Activated T-helper 17 cell treated with anti-CD3 and anti-CD28 coated beads, Interleukin-2, amount 50 U/mL, for 72 hours (primary cell): ENCODE measurements around the gene RASGRP4. TPM values are rescaled to one million over a fixed set of nuclear protein-coding genes. Genes with fewer than 3 reads are reported as not detected.
"Not testable (repeated sequence)": the region's sequence is repeated elsewhere in the genome, so short reads cannot be mapped to it uniquely, and the experiment has no call there.

Experiments used
- ATAC-seq: fragments of 150-1000 bp; cut with Tn5 transposase; replicated peaks from 2 replicates; pipeline ENCODE4 v1.10.0; 2021; ENCODE audit warnings: mild to moderate bottlenecking, moderate library complexity
- H3K27ac Mint-ChIP-seq: one replicate; pipeline ENCODE4 v1.8.0; 2022; ENCODE audit warnings: mixed read lengths
- H3K27me3 Mint-ChIP-seq: one replicate; pipeline ENCODE4 v1.8.0; 2022; ENCODE audit warnings: mixed read lengths
- H3K36me3 Mint-ChIP-seq: one replicate; pipeline ENCODE4 v1.8.0; 2022; ENCODE audit warnings: low read depth, mild to moderate bottlenecking, mixed read lengths
- H3K4me1 Mint-ChIP-seq: one replicate; pipeline ENCODE4 v1.8.0; 2022; ENCODE audit warnings: mixed read lengths
- H3K4me3 Mint-ChIP-seq: one replicate; pipeline ENCODE4 v1.8.0; 2022; ENCODE audit warnings: mild to moderate bottlenecking, mixed read lengths
- H3K9me3 Mint-ChIP-seq: one replicate; pipeline ENCODE4 v1.8.0; 2022; ENCODE audit warnings: mixed read lengths
- total RNA-seq, 2 donors: library from RNA; stranded (reverse); gene quantifications; one replicate each; pipeline ENCODE4 v1.2.3, GENCODE V29; 2022

Gene RASGRP4
- total RNA-seq, 2 donors from 2014 or later, result 21.8 to 39.4 TPM

DNA sequence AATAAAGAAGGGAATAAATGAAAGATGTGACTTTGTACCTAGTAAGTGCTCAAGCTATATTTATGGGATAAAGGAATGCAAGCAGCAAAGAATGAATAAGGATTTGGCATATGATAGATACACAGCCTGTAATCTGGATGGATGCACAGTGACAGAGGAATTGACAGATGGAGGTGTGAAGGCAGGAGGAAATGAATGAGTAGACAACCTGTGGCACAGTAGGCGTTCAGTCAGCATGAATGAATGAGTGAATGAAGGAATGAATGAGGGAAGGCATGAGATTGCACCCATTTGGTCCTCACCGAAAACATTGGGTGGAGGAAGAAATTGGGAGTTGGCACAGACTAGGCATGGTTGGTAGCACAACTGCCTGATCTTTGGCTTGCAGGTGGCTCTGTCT lies 56.4 kb downstream of the RASGRP4 start:
- Mint-ChIP-seq H3K9me3 (no peaks in the 10 kb centered on the region), H3K4me3 (no peak overlapping the region), H3K27me3 (peaks cover 8% of the 10 kb centered on the region), H3K4me1 (no peaks in the 10 kb centered on the region), H3K36me3 (peaks cover 2% of the 10 kb centered on the region), H3K27ac (no peak overlapping the region)
- no peak for ATAC-seq

DNA sequence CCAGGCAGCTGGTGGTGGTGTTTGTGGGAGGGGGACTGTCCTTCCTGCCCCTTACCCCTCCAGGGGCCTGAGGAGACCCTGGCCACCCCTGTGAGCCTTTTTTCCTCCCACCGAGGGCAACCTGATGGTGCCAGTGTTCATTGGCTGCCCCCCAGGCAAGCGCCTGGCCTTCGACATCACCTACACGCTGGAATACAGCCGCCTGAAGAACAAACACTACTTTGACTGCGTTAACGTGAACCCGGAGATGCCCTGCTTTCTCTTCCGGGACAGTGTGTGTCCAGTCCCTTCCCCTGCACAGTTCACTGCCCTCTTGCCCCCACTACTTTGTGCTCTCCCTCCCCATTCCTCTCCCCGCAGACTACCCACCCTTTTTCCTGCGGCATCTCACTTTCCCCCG lies 59.0 kb downstream of the RASGRP4 start:
- H3K4me1 Mint-ChIP-seq, result no peaks in the 10 kb centered on the region
- H3K27me3 Mint-ChIP-seq, result peaks cover 8% of the 10 kb centered on the region
- no peaks in the 10 kb centered on the region for H3K9me3 Mint-ChIP-seq
- no peak for ATAC-seq
- no peaks in the 10 kb centered on the region for H3K36me3 Mint-ChIP-seq
- H3K27ac Mint-ChIP-seq, result no peak overlapping the region
- no peak overlapping the region for H3K4me3 Mint-ChIP-seq

DNA sequence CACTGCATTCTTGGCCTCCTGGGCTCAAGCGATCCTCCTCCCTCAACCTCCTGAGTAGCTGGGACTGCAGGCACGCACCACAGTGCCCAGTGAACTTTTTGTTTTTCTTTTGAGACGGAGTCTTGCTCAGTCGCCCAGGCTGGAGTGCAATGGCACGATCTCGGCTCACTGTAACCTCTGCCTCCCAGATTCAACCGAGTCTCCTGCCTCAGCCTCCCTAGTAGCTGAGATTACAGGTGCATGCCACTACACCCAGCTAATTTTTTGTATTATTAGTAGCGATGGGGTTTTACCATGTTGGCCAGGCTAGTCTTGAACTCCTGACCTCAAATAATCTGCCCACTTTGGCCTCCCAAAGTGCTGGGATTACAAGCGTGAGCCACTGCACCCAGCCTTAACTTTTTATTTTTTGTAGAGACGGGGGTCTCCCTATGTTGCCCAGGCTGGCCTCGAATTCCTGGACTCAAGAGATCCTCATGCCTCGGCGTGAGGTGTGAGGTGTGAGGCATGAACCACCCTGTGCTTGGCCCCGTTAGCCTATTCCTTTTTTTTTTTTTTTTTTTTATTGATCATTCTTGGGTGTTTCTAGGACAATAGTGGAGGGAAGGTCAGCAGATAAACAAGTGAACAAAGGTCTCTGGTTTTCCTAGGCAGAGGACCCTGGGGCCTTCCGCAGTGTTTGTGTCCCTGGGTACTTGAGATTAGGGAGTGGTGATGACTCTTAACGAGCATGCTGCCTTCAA lies 62.9 kb downstream of the RASGRP4 start:
- not testable (repeated sequence) for H3K4me1 Mint-ChIP-seq, H3K9me3 Mint-ChIP-seq, ATAC-seq, H3K27ac Mint-ChIP-seq, H3K36me3 Mint-ChIP-seq
- H3K27me3 Mint-ChIP-seq, result peaks cover 11% of the 10 kb centered on the region
- peak overlapping the region; percentile 80 for H3K4me3 Mint-ChIP-seq

DNA sequence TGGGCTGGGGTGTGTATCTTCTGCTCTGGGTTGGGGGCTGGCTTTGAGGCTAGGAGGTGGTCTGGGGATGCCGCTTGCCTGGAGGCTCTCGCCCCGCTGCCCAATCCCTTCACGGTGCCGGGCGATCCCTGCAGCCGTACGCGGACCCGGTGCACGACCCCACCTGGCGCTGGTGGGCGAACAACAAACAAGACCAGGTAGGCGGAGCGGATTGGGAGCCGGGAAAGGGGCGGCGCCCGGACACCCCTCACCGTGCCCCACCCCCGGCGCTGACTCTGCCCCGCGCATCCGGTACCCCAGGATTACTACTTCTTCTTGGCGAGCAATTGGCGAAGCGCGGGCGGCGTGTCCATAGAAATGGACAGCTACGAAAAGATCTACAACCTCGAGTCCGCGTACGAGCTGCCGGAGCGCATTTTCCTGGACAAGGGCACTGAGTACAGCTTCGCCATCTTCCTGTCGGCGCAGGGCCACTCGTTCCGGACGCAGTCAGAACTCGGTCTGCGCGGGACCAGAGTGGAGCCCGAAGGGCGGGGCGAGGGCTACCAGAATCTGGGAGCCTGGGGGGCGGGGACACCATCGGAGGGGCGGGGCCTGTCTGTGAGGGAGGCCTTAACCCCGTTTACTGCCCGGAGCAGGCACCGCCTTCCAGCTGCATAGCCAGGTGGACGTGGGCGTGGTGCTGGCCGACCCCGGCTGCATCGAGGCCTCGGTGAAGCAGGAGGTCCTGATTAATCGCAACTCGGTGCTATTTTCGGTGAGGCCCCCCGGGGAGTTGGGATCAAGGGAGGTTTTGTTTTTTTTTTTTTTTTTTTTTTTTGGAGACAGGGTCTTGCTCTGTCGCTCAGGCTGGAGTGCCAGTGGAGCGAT lies 63.7 kb downstream of the RASGRP4 start:
- H3K4me1 Mint-ChIP-seq, result peaks cover 5% of the 10 kb centered on the region
- peak overlapping the region; percentile 80 for H3K4me3 Mint-ChIP-seq
- no peaks in the 10 kb centered on the region for H3K36me3 Mint-ChIP-seq
- H3K27me3 Mint-ChIP-seq, result peaks cover 11% of the 10 kb centered on the region
- H3K27ac Mint-ChIP-seq, result no peak overlapping the region
- no peaks in the 10 kb centered on the region for H3K9me3 Mint-ChIP-seq
- peak; percentile 86 for ATAC-seq

DNA sequence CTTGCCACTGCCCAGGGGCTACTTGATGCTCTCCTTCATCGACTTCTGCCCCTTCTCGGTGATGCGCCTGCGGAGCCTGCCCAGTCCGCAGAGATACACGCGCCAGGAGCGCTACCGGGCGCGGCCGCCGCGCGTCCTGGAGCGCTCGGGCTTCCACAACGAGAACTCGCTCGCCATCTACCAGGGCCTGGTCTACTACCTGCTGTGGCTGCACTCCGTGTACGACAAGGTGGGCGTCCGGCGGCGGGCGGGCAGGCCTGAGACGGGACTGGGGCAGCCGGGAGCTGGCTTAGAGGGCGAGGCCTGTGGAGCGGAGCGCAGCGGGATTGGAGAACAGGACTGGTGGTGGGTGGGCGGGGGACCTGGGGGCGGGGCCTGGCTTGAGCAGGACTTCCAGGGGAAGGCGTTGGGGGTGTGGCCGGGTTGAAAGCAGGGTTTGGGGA lies 64.4 kb downstream of the RASGRP4 start:
- H3K36me3 Mint-ChIP-seq, result no peaks in the 10 kb centered on the region
- peak; percentile 80 for ATAC-seq
- H3K4me1 Mint-ChIP-seq, result peaks cover 5% of the 10 kb centered on the region
- no peaks in the 10 kb centered on the region for H3K9me3 Mint-ChIP-seq
- H3K27ac Mint-ChIP-seq, result no peak overlapping the region
- peak overlapping the region; percentile 80 for H3K4me3 Mint-ChIP-seq
- H3K27me3 Mint-ChIP-seq, result peaks cover 11% of the 10 kb centered on the region

DNA sequence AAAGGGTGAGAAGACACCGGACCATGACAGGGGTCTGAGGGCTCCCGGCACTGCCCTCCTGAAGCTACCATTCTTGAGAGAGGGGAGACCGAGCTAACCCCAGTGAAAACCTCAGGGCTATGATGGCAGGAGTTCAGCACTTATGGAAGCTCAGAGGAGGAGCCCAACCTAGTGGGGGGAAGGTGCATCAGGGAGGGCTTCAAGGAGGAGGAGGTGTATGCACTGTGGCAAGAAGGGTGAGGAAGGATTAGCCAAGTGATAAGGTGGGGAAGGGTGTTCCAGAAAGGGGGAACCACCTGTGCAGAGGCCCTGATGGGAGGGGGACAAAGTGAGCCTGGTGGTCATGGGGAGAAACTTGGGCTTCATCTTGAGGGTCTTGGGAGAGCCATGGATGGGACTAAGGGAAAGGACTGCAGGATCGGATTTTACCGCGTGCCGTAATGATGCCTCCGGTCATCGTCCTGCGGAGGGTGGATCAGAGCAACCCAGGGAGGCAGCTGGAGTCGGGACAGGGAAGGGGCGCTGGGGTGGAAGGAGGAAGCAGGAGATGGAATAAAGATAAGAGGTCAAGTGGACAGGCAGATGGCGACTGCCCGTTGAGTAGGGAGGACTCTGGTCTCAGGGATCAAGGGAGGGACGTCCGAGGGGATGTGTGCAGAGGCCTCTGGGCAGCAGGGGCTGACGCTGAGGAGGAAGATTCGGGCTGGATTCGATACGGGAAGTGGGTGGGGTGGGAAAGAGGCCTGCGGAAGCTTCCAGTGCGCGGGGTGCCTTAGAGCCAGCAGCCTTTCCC lies 65.0 kb downstream of the RASGRP4 start:
- Mint-ChIP-seq H3K36me3 (no peaks in the 10 kb centered on the region), H3K27ac (no peak overlapping the region), H3K27me3 (peaks cover 8% of the 10 kb centered on the region), H3K9me3 (no peaks in the 10 kb centered on the region), H3K4me3 (peak overlapping the region; percentile 80), H3K4me1 (peaks cover 5% of the 10 kb centered on the region)
- no peak for ATAC-seq

DNA sequence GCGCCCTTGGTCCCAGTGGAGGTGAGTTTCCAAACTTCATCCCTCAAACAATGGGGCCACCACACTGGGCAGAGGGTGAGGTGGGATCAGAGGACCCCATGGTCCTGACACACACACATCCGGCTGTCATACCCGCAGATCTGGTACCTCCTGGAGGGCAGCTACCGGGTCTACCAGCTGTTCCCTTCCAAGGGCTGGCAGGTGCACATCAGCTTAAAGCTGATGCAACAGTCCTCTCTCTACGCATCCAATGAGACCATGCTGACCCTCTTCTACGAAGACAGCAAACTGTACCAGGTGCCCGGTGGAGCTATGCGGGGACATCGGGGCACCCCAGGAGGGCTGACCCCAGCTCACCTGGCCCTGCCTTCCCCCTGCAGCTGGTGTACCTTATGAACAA lies 65.7 kb downstream of the RASGRP4 start:
- Mint-ChIP-seq H3K36me3 (no peaks in the 10 kb centered on the region), H3K4me3 (peak overlapping the region; percentile 80), H3K27me3 (peaks cover 7% of the 10 kb centered on the region), H3K9me3 (no peaks in the 10 kb centered on the region), H3K27ac (no peak overlapping the region), H3K4me1 (peaks cover 5% of the 10 kb centered on the region)
- ATAC-seq, result no peak

DNA sequence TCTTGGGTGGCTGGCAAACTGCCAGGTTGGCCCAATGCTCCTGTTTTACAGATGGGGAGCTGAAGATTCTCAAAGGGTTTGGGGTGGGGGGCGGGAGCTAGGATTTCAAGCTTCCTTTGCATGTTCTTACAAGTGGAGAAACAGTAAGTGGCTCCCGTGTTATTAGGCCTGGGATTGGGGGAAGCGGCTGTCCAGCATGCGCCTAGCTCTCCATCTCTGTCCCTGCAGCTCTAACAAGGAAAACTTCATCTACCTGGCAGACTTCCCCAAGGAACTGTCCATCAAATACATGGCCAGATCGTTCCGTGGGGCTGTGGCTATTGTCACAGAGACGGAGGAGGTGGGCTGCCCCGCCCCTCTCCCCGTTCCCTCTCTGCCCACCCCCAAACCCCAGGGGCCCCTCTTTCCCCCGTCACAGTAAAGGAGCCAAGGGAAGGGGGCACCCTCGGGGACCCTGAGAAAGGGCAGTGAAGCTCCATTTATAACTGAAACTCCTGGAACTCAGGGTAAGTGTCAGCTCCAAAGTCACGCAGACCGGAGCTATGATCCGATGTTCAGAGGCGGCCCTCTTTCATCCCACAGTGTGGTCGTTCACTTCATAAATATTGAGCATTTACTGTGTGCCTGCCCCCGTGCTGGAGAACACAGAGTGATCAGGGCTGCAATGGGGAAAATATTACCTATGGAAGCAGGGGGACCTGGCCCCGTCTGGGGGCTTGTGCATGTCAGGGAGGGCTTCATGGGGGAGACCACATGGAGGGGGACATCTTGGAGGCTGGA lies 66.6 kb downstream of the RASGRP4 start:
- no peak overlapping the region for H3K27ac Mint-ChIP-seq
- H3K9me3 Mint-ChIP-seq, result no peaks in the 10 kb centered on the region
- no peaks in the 10 kb centered on the region for H3K36me3 Mint-ChIP-seq
- peak overlapping the region; percentile 4 for H3K4me3 Mint-ChIP-seq
- H3K4me1 Mint-ChIP-seq, result peaks cover 5% of the 10 kb centered on the region
- no peak for ATAC-seq
- H3K27me3 Mint-ChIP-seq, result peaks cover 7% of the 10 kb centered on the region

Other genes starting within 250 kb of the RASGRP4 start
- 1 to 10 TPM in 1 of 2 donors, not detected in 1; 1.1 TPM for gene DPF1, start 202.0 kb downstream of the RASGRP4 start, total RNA-seq
- not detected for gene PPP1R14A, start 169.8 kb downstream of the RASGRP4 start, total RNA-seq
- 10 to 100 TPM; 21.3 to 56.6 TPM for gene SPINT2, start 161.6 kb downstream of the RASGRP4 start, total RNA-seq
- gene C19orf33, start 122.0 kb downstream of the RASGRP4 start, total RNA-seq, result under 1 TPM in 1 of 2 donors, not detected in 1; 0.87 TPM
- 10 to 100 TPM; 77.2 to 84.3 TPM for gene YIF1B, start 110.3 kb downstream of the RASGRP4 start, total RNA-seq
- gene KCNK6, start 106.4 kb downstream of the RASGRP4 start, total RNA-seq, result 10 to 100 TPM; 13.7 to 19.4 TPM
- gene CATSPERG, start 90.4 kb downstream of the RASGRP4 start, total RNA-seq, result 10 to 100 TPM in 1 of 2 donors, 1 to 10 TPM in 1; 5.0 to 15.2 TPM
- 100 to 1,000 TPM; 166 to 242 TPM for gene PSMD8, start 51.6 kb downstream of the RASGRP4 start, total RNA-seq
- gene GGN, start 38.2 kb downstream of the RASGRP4 start, total RNA-seq, result under 1 TPM in 1 of 2 donors, not detected in 1; 0.95 TPM
- gene SPRED3, start 37.5 kb downstream of the RASGRP4 start, total RNA-seq, result 10 to 100 TPM in 1 of 2 donors, 1 to 10 TPM in 1; 1.8 to 14.4 TPM
- gene FAM98C, start 23.1 kb downstream of the RASGRP4 start, total RNA-seq, result 10 to 100 TPM; 26.1 to 63.0 TPM
- gene RYR1, start 7.5 kb upstream of the RASGRP4 start, total RNA-seq, result 10 to 100 TPM; 13.2 to 41.5 TPM
- 100 to 1,000 TPM; 310 to 354 TPM for gene MAP4K1, start 191.7 kb upstream of the RASGRP4 start, total RNA-seq
- gene EIF3K, start 193.0 kb upstream of the RASGRP4 start, total RNA-seq, result 100 to 1,000 TPM; 172 to 301 TPM
- gene ACTN4, start 221.4 kb upstream of the RASGRP4 start, total RNA-seq, result 100 to 1,000 TPM; 312 to 393 TPM